HEK293T (cell line): Measurements from ENCODE around the gene GOLT1A.

Experiments used
- ARNT ChIP-seq: fragments of 450-650 bp; IDR thresholded peaks from 2 replicates; pipeline ENCODE4 v1.6.1; 2017; ENCODE audit warnings: mild to moderate bottlenecking
- BHLHE40 ChIP-seq: fragments of 450-650 bp; IDR thresholded peaks from 2 replicates; pipeline ENCODE4 v1.6.1; 2016; ENCODE audit warnings: mild to moderate bottlenecking, moderate library complexity, borderline replicate concordance
- CTBP1 ChIP-seq: fragments of 450-650 bp; IDR thresholded peaks from 2 replicates; pipeline ENCODE4 v1.6.1; 2016; ENCODE audit warnings: borderline replicate concordance
- ELF4 ChIP-seq: fragments of 450-650 bp; IDR thresholded peaks from 2 replicates; pipeline ENCODE4 v1.6.1; 2017; ENCODE audit warnings: antibody characterized with exemption
- FOXA1 ChIP-seq: fragments of 450-650 bp; IDR thresholded peaks from 2 replicates; pipeline ENCODE4 v1.6.1; 2016; ENCODE audit warnings: mild to moderate bottlenecking
- FOXK2 ChIP-seq: fragments of 450-650 bp; IDR thresholded peaks from 2 replicates; pipeline ENCODE4 v1.6.1; 2016; ENCODE audit warnings: mild to moderate bottlenecking
- FOXM1 ChIP-seq: fragments of 450-650 bp; IDR thresholded peaks from 2 replicates; pipeline ENCODE4 v1.6.1; 2017; ENCODE audit warnings: mild to moderate bottlenecking, borderline replicate concordance
- HDGF ChIP-seq: fragments of 450-650 bp; IDR thresholded peaks from 2 replicates; pipeline ENCODE4 v1.6.1; 2017; ENCODE audit warnings: antibody characterized with exemption, borderline replicate concordance
- LEF1 ChIP-seq: fragments of 450-650 bp; IDR thresholded peaks from 2 replicates; pipeline ENCODE4 v1.6.1; 2017; ENCODE audit warnings: mild to moderate bottlenecking, borderline replicate concordance
- PKNOX1 ChIP-seq: fragments of 450-650 bp; IDR thresholded peaks from 2 replicates; pipeline ENCODE4 v1.6.1; 2016
- SP1 ChIP-seq: fragments of 450-650 bp; IDR thresholded peaks from 2 replicates; pipeline ENCODE4 v1.6.1; 2017
- SUZ12 ChIP-seq: fragments of 450-650 bp; IDR thresholded peaks from 2 replicates; pipeline ENCODE4 v1.6.1; 2016; ENCODE audit warnings: mild to moderate bottlenecking
- TARDBP ChIP-seq: fragments of 450-650 bp; IDR thresholded peaks from 2 replicates; pipeline ENCODE4 v1.6.1; 2016
- ZNF384 ChIP-seq: fragments of 450-650 bp; IDR thresholded peaks from 2 replicates; pipeline ENCODE4 v1.6.1; 2016

GRCh38 chr1:204241050-204241449, 27.3 kb upstream of the GOLT1A start:
- TF ChIP-seq SP1 (no peak), TARDBP (no peak), SUZ12 (no peak), FOXM1 (no peak), ELF4 (no peak), BHLHE40 (no peak), ARNT (no peak), PKNOX1 (no peak), FOXK2 (no peak), FOXA1 (no peak), HDGF (no peak), CTBP1 (no peak), LEF1 (no peak), ZNF384 (no peak)
